H9 (cell line): ENCODE results near the gene SOSTDC1. TPM values are rescaled to one million over a fixed set of nuclear protein-coding genes. Genes with fewer than 3 reads are reported as not detected.

Experiments used
- DNase-seq: peaks from one replicate; pipeline ENCODE4 v3.0.0-alpha.2; 2017
- H2AFZ ChIP-seq: one replicate; pipeline ENCODE4 v1.6.1; 2013; ENCODE audit warnings: mild to moderate bottlenecking, low read length, control low read depth, moderate library complexity
- H2AK5ac ChIP-seq: 2 replicates; pipeline ENCODE4 v1.6.1; 2013; ENCODE audit warnings: low read length, control low read depth, mixed read lengths; ENCODE audit not compliant: insufficient read length
- H2BK120ac ChIP-seq: one replicate; pipeline ENCODE4 v1.6.1; 2013; ENCODE audit warnings: low read depth, mild to moderate bottlenecking, low read length, control low read depth, inconsistent platforms; ENCODE audit not compliant: poor library complexity, severe bottlenecking
- H2BK12ac ChIP-seq: 2 replicates; pipeline ENCODE4 v1.6.1; 2013; ENCODE audit warnings: low read length, control low read depth, mixed read lengths, low read depth; ENCODE audit not compliant: insufficient read length
- H2BK15ac ChIP-seq: 2 replicates; pipeline ENCODE4 v1.6.1; 2013; ENCODE audit warnings: low read depth, low read length, control low read depth
- H2BK20ac ChIP-seq: one replicate; pipeline ENCODE4 v1.6.1; 2013; ENCODE audit warnings: low read depth, mild to moderate bottlenecking, low read length, control low read depth, inconsistent platforms; ENCODE audit not compliant: poor library complexity, severe bottlenecking
- H2BK5ac ChIP-seq: 2 replicates; pipeline ENCODE4 v1.6.1; 2013; ENCODE audit warnings: low read length, control low read depth, mixed read lengths; ENCODE audit not compliant: insufficient read length
- H3K14ac ChIP-seq: 2 replicates; pipeline ENCODE4 v1.6.1; 2013; ENCODE audit warnings: low read length, control low read depth; ENCODE audit not compliant: insufficient read depth
- H3K18ac ChIP-seq: 2 replicates; pipeline ENCODE4 v1.6.1; 2013; ENCODE audit warnings: low read depth, mild to moderate bottlenecking, mixed read lengths, low read length, control low read depth; ENCODE audit not compliant: insufficient read length
- H3K23ac ChIP-seq: 2 replicates; pipeline ENCODE4 v1.6.1; 2013; ENCODE audit warnings: low read length, control low read depth, mixed read lengths, low read depth; ENCODE audit not compliant: insufficient read length
- H3K23me2 ChIP-seq: 2 replicates; pipeline ENCODE4 v1.6.1; 2013; ENCODE audit warnings: low read depth, mild to moderate bottlenecking, mixed read lengths, low read length, control low read depth; ENCODE audit not compliant: insufficient read length, poor library complexity, severe bottlenecking
- H3K27ac ChIP-seq: 2 replicates; pipeline ENCODE4 v1.5.1; 2013; ENCODE audit warnings: low read length, control low read depth, mixed read lengths, low read depth; ENCODE audit not compliant: insufficient read length
- H3K27me3 ChIP-seq: 2 replicates; pipeline ENCODE4 v1.6.1; 2013; ENCODE audit warnings: low read length, control low read depth, inconsistent platforms; ENCODE audit not compliant: insufficient read depth
- H3K4ac ChIP-seq: 2 replicates; pipeline ENCODE4 v1.6.1; 2013; ENCODE audit warnings: low read depth, mild to moderate bottlenecking, control low read depth, inconsistent platforms, low read length, moderate library complexity
- H3K4me1 ChIP-seq: 2 replicates; pipeline ENCODE4 v1.6.1; 2013; ENCODE audit warnings: low read length, control low read depth, inconsistent platforms; ENCODE audit not compliant: insufficient read depth
- H3K4me2 ChIP-seq: 2 replicates; pipeline ENCODE4 v1.6.1; 2013; ENCODE audit warnings: low read length, control low read depth, mixed read lengths; ENCODE audit not compliant: insufficient read length, insufficient read depth
- H3K56ac ChIP-seq: 2 replicates; pipeline ENCODE4 v1.6.1; 2013; ENCODE audit warnings: low read depth, mild to moderate bottlenecking, mixed read lengths, low read length, control low read depth; ENCODE audit not compliant: insufficient read length
- H3K79me1 ChIP-seq: 2 replicates; pipeline ENCODE4 v1.6.1; 2013; ENCODE audit warnings: low read depth, mild to moderate bottlenecking, moderate library complexity, low read length, control low read depth, inconsistent platforms; ENCODE audit not compliant: insufficient read depth, poor library complexity, severe bottlenecking
- H3K79me2 ChIP-seq: 2 replicates; pipeline ENCODE4 v1.6.1; 2013; ENCODE audit warnings: low read length, control low read depth, inconsistent platforms; ENCODE audit not compliant: insufficient read depth
- H3K9ac ChIP-seq: 2 replicates; pipeline ENCODE4 v1.6.1; 2013; ENCODE audit warnings: low read length, control low read depth, mixed read lengths; ENCODE audit not compliant: insufficient read length; ENCODE audit errors: extremely low read depth
- H3K9me3 ChIP-seq: one replicate; pipeline ENCODE4 v1.6.1; 2013; ENCODE audit warnings: low read depth, low read length, inconsistent platforms; ENCODE audit not compliant: control insufficient read depth
- H3T11ph ChIP-seq: one replicate; pipeline ENCODE4 v1.6.1; 2013; ENCODE audit warnings: mild to moderate bottlenecking, low read length, control low read depth, inconsistent platforms
- H4K20me1 ChIP-seq: one replicate; pipeline ENCODE4 v1.6.1; 2013; ENCODE audit not compliant: control insufficient read depth, insufficient read length, insufficient read depth
- H4K5ac ChIP-seq: 2 replicates; pipeline ENCODE4 v1.6.1; 2013; ENCODE audit warnings: low read depth, mild to moderate bottlenecking, mixed read lengths, low read length, control low read depth; ENCODE audit not compliant: insufficient read length
- H4K8ac ChIP-seq: replicated peaks from 2 replicates; pipeline ENCODE4 v1.6.1; 2013; ENCODE audit warnings: low read length, control low read depth, mixed read lengths, low read depth; ENCODE audit not compliant: insufficient read length
- H4K91ac ChIP-seq: 2 replicates; pipeline ENCODE4 v1.6.1; 2013; ENCODE audit warnings: low read depth, mild to moderate bottlenecking, moderate library complexity, mixed read lengths, low read length, control low read depth; ENCODE audit not compliant: insufficient read length
- H3K27ac Mint-ChIP-seq, 3 experiments: 2 replicates in 2 of 3; 3 replicates in 1 of 3; pipeline ENCODE4 v1.8.0; 2020 to 2021; ENCODE audit warnings: mixed read lengths in 3 of 3, mild to moderate bottlenecking in 1 of 3, moderate library complexity in 1 of 3
- H3K27me3 Mint-ChIP-seq: 2 replicates; pipeline ENCODE4 v1.8.0; 2021; ENCODE audit warnings: low read depth, mild to moderate bottlenecking, moderate library complexity, mixed read lengths
- H3K36me3 Mint-ChIP-seq, 3 experiments: 2 replicates in 2 of 3; 3 replicates in 1 of 3; pipeline ENCODE4 v1.8.0; 2020 to 2021; ENCODE audit warnings: low read depth in 3 of 3, mixed read lengths in 3 of 3; ENCODE audit not compliant: insufficient read depth in 1 of 3
- H3K4me1 Mint-ChIP-seq, 2 experiments: 2 replicates each; pipeline ENCODE4 v1.8.0; 2020; ENCODE audit warnings: mixed read lengths in 2 of 2
- H3K4me3 Mint-ChIP-seq, 2 experiments: 2 replicates in 1 of 2; 3 replicates in 1 of 2; pipeline ENCODE4 v1.8.0; 2020 to 2021; ENCODE audit warnings: mild to moderate bottlenecking in 2 of 2, mixed read lengths in 2 of 2, moderate library complexity in 1 of 2
- H3K9me3 Mint-ChIP-seq, 2 experiments: 2 replicates in 1 of 2; 3 replicates in 1 of 2; pipeline ENCODE4 v1.8.0; 2020; ENCODE audit warnings: mild to moderate bottlenecking in 2 of 2, mixed read lengths in 2 of 2, moderate library complexity in 1 of 2
- CTCF ChIP-seq: fragments of 200-600 bp; sonication (generic); conservative IDR thresholded peaks from 3 replicates; pipeline ENCODE4 v1.8.0; 2021; ENCODE audit warnings: antibody characterized with exemption, mild to moderate bottlenecking
- WGBS: extraction: QIAGEN DNeasy Blood & Tissue Kit; methylation state at CpG from one replicate; pipeline ENCODE4 v1.1.7; 2013; ENCODE audit warnings: missing lambda C conversion rate, low lambda C conversion rate, mixed read lengths; ENCODE audit not compliant: insufficient read length; ENCODE audit errors: extremely low coverage; 5-methylcytosine and 5-hydroxymethylcytosine counted together
- total RNA-seq: library from RNA; stranded (reverse); gene quantifications from 2 replicates; pipeline ENCODE4 v1.2.1, GENCODE V29; 2021

SOSTDC1 gene
- total RNA-seq, 1 experiment from 2014 or later: not detected

DNA sequence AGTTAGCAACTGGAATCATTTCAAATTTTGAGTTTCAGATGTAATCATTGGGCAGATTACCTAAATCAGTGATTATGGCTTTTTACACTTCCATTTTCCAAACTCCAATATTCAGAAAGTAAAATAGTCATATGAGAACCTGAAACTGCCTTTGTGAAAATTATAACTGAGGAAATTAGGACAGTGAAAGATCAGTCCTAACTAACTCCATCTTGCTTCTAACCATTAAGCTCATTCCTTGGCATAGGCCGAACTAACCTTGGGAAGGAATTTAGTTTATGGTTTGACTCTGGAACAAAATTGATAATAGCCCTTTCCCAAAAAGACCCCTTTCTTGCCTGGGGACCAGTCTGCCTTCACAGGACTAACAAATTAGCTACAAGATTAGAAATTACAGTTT is 46.4 kb downstream of the SOSTDC1 start:
- H2AK5ac ChIP-seq: no peak overlapping the region
- no peak overlapping the region for H2BK15ac ChIP-seq
- H3K18ac ChIP-seq: no peak overlapping the region
- H2AFZ ChIP-seq: no peak overlapping the region
- H3K56ac ChIP-seq: no peak overlapping the region
- no peak overlapping the region for H2BK20ac ChIP-seq
- no peak overlapping the region for H4K91ac ChIP-seq
- H3K4me1 ChIP-seq: no peaks in the 10 kb centered on the region
- H3K4ac ChIP-seq: no peak overlapping the region
- peaks cover 17 to 19% of the 10 kb centered on the region in 2 experiments for H3K4me1 Mint-ChIP-seq
- no peaks in the 10 kb centered on the region for H3K79me1 ChIP-seq
- H2BK5ac ChIP-seq: no peak overlapping the region
- no peak overlapping the region for H3K14ac ChIP-seq
- no peak overlapping the region for H3T11ph ChIP-seq
- H3K23ac ChIP-seq: no peak overlapping the region
- WGBS: no CpG with 5 or more reads among the region's 1 CpG
- H3K27ac ChIP-seq: no peak overlapping the region
- H3K9me3 ChIP-seq: no peaks in the 10 kb centered on the region
- H3K27me3 ChIP-seq: no peaks in the 10 kb centered on the region
- H3K27me3 Mint-ChIP-seq: peaks cover 26% of the 10 kb centered on the region
- no peak for TF ChIP-seq CTCF
- no peak overlapping the region for H3K27ac Mint-ChIP-seq
- no peak overlapping the region for H2BK12ac ChIP-seq
- no peak for DNase-seq
- H4K5ac ChIP-seq: no peak overlapping the region
- H3K23me2 ChIP-seq: peaks cover 9% of the 10 kb centered on the region
- no peak overlapping the region for H3K4me3 Mint-ChIP-seq
- no peaks in the 10 kb centered on the region for H3K36me3 Mint-ChIP-seq
- H3K79me2 ChIP-seq: no peaks in the 10 kb centered on the region
- no peaks in the 10 kb centered on the region for H3K9me3 Mint-ChIP-seq
- H3K9ac ChIP-seq: no peak overlapping the region
- no peaks in the 10 kb centered on the region for H4K20me1 ChIP-seq
- no peak overlapping the region for H3K4me2 ChIP-seq
- no peak overlapping the region for H4K8ac ChIP-seq
- no peak overlapping the region for H2BK120ac ChIP-seq
